AG08396 (cell line): ENCODE results near the gene ACOXL.

Experiments used
- DNase-seq: peaks from one replicate; pipeline ENCODE4 v3.0.0; 2012; ENCODE audit warnings: low spot score, mixed read lengths

The ACOXL gene

GRCh38 chr2:110876167-110876999 is 144.0 kb downstream of the ACOXL start:
- DNase-seq = no peak

GRCh38 chr2:110877031-110877827 is 144.9 kb downstream of the ACOXL start:
- DNase-seq = no peak

- no peak for DNase-seq
Observed at GRCh38 chr2:110878150-110878549, 145.8 kb downstream of the ACOXL start.

- DNase-seq = no peak
Observed at GRCh38 chr2:110881908-110882307, 149.5 kb downstream of the ACOXL start.

GRCh38 chr2:110883406-110883805 is 151.0 kb downstream of the ACOXL start:
- DNase-seq = no peak

GRCh38 chr2:110885256-110885655 is 152.9 kb downstream of the ACOXL start:
- DNase-seq = no peak

GRCh38 chr2:110886826-110887573 is 154.6 kb downstream of the ACOXL start:
- no peak for DNase-seq

GRCh38 chr2:110888411-110888810 is 156.0 kb downstream of the ACOXL start:
- DNase-seq = no peak

GRCh38 chr2:110891626-110892025 is 159.3 kb downstream of the ACOXL start:
- no peak for DNase-seq

- no peak for DNase-seq
Observed at GRCh38 chr2:110896226-110896625, 163.9 kb downstream of the ACOXL start.

GRCh38 chr2:110897966-110898365 is 165.6 kb downstream of the ACOXL start:
- no peak for DNase-seq

GRCh38 chr2:110900191-110900590 is 167.8 kb downstream of the ACOXL start:
- no peak for DNase-seq

GRCh38 chr2:110903548-110903947 is 171.2 kb downstream of the ACOXL start:
- DNase-seq = no peak

- DNase-seq = no peak
Observed at GRCh38 chr2:110904116-110904778, 171.9 kb downstream of the ACOXL start.

GRCh38 chr2:110904779-110905148 is 172.4 kb downstream of the ACOXL start:
- no peak for DNase-seq

- DNase-seq = no peak
Observed at GRCh38 chr2:110905217-110905616, 172.8 kb downstream of the ACOXL start.

GRCh38 chr2:110906613-110907298 is 174.4 kb downstream of the ACOXL start:
- DNase-seq = no peak

GRCh38 chr2:110909501-110909900 is 177.1 kb downstream of the ACOXL start:
- no peak for DNase-seq

- DNase-seq = no peak
Observed at GRCh38 chr2:110910423-110910822, 178.1 kb downstream of the ACOXL start.

- no peak for DNase-seq
Observed at GRCh38 chr2:110919738-110920137, 187.4 kb downstream of the ACOXL start.

GRCh38 chr2:110925479-110925878 is 193.1 kb downstream of the ACOXL start:
- no peak for DNase-seq
